ENCODE data around the gene DYRK1A.

DYRK1A gene

GRCh38 chr21:37421306-37421705 lies 54.7 kb downstream of the DYRK1A start:
- DNase-seq = no peak

DNA sequence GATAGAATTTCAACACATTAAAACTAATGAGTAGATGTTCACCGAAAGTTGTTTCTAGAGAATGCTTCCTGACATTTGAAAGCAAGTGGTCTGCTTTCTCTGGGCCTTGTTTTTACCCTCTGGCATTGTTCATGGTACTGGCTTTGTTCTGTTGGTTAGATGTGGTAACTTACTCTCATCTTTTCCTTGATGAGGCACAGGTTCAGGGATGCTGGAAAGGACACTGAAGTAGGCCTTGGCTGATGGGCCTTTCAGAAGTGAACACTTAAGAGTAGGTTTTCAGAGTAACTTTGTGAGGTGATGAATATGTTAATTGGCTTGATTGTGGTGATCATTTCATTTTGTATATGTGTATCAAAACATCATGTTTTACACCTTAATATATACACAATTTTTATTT lies 55.8 kb downstream of the DYRK1A start:
- DNase-seq = no peak

GRCh38 chr21:37423103-37423502 lies 56.5 kb downstream of the DYRK1A start:
- DNase-seq = no peak

DNA sequence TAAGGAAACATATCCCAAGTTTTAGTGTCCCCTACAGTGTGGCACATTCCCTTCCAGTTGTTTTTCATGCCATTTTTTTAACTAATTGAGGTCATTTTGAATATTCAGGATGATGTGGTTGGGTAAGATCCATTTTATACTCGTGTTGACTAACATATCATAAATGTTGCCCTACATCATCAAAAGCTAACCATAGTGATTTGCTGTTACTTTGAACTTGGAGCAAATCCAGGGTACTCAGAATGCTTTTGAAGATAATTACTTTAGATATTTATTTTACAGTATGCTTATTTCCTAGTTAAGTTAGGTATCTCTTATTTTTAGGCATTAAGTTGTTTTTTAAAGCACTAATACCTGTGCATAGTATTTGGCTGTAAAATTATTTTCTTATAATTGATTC lies 57.8 kb downstream of the DYRK1A start:
- DNase-seq = no peak

DNA sequence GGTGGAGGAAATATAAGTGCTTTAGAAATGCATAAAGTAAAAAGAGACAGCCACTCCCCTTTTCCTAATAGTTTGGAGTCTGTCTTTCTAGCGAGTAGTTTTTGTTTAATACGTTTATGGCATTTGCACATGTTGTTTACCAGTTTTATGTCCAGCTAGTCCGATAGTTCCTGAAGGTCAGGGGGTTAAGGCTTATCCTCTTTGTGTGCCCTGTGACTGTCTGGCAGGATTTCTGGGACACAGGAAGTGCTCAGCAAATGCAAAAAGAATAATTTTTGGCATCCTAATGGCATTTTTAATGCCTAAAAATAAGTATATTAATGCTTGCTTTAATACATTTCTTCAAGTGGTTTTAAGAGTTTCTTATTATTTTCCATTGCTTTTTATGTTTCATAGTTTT lies 58.4 kb downstream of the DYRK1A start:
- no peak for DNase-seq

GRCh38 chr21:37425684-37426083 lies 59.1 kb downstream of the DYRK1A start:
- no peak for DNase-seq

DNA sequence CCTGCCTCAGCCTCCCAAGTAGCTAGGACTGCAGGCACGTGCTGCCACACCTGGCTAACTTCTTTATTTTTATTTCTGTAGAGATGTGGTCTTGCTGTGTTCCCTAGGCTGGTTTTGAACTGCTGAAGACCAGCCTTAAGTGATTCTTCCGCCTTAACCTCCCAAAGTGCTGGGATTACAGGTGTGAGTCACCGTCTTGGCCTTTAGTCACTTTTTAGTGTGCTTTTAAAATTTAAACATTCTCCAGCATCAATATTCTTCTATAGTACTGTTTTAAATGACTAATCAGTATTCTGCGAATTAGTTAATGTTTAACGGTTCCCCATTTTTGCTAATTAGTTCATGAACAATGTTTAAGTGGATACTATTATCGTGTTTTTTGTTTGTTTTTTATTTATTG lies 60.6 kb downstream of the DYRK1A start:
- DNase-seq = no peak

GRCh38 chr21:37429356-37429755 lies 62.8 kb downstream of the DYRK1A start:
- no peak for DNase-seq

- no peak for DNase-seq
These were observed 63.7 kb downstream of the DYRK1A start for GRCh38 chr21:37430184-37430821.

DNA sequence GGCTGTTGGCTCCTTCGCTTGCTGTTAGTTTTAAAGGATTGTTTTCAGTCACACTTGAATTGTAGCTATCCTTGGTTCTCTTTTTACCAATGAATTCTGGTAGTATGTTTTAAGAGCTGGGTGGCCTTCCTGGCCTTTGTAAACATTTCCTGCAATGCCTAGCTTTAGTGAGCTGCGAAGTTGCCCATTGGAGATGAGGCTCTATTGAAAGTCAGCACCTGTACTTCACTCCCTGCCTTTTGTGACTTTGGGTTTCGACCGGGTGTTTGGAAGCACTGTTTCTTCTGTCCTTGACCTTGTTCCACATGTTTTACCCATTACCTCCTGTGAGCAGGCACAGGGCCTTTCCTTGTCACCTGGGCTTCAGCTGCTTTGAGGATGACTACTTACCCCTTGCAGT lies 64.7 kb downstream of the DYRK1A start:
- DNase-seq = no peak

DNA sequence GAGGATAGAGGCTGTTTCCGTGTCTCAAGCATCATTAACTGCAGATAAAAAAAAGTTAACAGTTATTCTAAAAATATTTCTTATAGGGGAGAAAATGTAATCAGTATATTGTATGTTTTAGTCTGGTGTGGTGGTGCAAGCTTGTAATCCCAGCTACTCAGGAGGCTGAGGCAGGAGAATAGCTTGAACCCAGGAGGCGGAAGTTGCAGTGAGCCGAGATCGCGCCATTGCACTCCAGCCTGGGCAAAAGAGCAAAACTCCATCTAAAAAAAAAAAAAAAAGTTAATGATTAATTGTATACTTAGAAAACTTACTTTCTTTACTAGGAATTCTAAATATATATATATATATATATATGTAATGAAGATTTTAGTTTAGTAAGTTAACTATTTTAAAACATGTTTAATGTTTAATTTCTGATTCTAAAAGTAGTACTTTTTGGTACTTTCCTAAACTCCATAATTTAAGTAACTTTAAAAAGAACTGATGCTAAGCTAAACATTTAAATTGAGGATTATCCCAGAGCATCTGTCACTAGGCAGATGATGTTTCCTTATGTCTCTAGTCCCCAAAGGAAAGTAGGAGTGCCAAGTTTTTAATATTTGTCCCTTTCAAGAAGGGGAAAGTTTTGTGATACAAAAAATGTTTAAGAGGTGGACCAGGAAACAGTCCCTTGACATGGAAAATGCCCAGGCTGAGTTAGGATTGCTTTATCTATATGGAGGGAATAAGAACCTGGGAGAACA lies 66.3 kb downstream of the DYRK1A start:
- no peak for DNase-seq

DNA sequence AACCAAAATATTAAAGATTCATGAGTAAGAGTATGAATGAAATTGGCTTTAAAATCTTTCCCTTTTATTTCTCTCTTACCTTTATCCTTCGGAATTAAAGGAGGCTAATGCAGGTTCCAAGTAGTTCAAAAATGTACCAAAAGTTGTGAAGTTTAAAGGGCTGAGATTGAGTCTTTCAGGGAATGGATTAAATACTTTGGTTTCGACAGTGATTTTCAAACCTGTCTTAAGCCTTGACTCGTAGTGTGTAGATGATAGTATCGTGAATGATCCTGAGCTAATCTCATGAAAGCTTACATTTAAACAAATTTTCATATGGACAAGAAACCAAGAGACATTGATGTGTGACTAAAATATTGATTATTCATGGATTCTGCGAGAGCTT lies 66.9 kb downstream of the DYRK1A start:
- DNase-seq = no peak

GRCh38 chr21:37435120-37435519 lies 68.5 kb downstream of the DYRK1A start:
- no peak for DNase-seq

GRCh38 chr21:37435711-37436110 lies 69.1 kb downstream of the DYRK1A start:
- DNase-seq = no peak

GRCh38 chr21:37436174-37436573 lies 69.6 kb downstream of the DYRK1A start:
- DNase-seq = no peak

- DNase-seq = no peak
These were observed 71.0 kb downstream of the DYRK1A start for GRCh38 chr21:37437376-37438080.

DNA sequence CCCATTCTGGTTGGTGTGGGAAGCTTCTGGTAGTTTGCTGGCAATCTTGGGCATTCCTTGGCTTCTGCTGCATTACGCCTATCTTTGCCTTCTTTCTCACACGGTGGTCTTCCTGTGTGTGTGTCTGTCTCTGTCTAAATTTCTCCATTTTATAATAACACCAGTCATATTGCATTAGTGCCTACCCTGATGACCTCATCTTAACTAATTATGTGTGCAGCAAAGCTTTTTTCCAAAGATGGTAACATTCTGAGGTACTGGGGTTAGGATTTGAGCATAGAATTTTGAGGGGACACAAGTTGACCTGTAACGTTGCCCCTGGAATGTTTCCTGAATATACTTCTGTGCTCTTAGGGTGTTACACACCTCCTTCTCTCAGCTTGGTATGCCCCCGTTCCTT lies 77.1 kb downstream of the DYRK1A start:
- DNase-seq = no peak

DNA sequence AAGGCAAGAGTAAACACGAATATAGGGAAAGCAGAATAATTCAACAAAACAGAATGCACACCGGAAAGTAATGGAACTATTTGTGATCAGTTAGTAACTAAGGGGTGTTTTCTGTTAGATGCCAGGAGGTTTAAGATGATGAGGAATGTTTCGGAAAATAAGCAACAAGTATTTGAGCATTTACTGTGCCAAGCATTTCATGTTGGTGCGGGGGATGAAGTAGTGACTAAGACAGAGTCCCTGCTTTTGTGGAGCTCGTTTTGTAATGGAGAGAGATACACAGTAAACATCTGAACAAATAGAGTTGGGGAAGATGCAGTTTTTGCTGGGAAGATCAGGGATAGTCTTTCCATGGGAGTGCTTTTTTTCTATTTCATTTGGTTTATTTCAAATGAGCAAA lies 78.7 kb downstream of the DYRK1A start:
- no peak for DNase-seq

DNA sequence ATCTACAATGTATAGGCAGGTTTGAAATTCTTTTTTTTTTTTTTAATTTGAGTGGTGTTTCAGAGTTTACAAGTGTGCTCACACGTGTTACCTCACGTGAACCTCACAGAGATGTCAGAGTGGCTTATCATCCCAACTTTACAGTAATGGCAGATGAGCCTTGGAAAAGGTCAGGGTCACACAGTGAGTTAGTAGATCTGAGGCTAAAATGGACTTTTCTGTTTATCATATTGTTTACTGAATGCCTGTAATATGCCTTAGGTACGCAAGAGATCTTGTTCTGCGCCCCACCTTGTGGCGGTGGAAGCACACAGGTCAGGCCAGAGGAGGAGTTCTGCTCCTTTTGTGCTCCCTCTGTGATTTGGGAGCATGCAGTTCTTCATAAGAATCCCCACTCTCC lies 80.0 kb downstream of the DYRK1A start:
- DNase-seq = no peak

DNA sequence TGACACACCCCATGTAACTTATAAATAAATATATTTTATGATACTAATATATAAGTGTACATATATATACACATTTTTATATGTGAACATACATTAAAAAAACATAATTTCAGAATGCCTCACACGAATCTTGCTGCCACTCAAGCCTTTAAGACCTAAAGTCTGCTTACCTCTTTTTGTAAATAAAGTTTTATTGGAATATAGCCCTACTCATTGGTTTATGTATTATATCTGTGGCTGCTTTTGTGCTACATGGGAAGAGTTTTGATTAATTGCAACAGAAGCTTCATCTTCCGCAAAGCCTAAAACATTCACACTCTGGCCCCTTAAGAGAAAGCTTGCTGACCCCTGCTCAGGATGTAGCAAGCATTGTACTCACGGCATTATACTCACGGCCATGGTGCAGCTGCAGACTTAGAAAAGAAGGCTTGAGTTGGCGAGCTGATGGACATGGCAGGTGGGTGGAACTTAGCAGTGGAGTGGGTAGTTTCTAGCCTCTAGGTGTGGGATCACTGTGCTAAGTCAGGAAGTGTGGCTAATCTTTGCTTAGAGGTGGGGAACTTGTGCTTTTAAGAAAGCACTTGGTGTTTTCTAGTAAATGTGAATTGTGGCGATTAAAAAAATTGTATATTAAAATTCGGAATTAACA lies 80.8 kb downstream of the DYRK1A start:
- DNase-seq = no peak

- DNase-seq = no peak
These were observed 82.8 kb downstream of the DYRK1A start for GRCh38 chr21:37449302-37449937.

DNA sequence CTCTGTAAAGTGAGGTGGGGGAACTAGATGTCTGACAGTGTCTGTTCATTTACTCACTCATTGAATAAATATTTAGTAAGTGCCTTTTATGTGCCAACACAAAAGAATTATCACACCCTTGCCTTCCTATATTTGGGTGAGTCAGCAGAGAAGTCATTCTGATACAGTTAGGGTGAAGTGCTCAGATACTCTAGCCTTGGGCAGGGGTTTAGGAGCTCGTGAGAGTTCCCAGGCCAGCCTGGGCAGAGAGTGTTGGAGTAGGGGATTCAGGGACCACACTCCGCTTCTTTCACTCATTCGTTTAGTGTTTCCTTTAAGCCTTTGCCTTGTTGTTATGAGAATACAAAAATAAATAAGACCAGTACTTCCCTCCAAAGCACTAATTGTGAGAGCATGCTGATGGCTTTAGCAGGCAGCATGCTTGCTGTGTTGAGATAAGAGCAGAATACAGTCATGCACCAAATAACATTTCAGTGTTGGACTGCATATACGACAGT lies 83.9 kb downstream of the DYRK1A start:
- DNase-seq = no peak

DNA sequence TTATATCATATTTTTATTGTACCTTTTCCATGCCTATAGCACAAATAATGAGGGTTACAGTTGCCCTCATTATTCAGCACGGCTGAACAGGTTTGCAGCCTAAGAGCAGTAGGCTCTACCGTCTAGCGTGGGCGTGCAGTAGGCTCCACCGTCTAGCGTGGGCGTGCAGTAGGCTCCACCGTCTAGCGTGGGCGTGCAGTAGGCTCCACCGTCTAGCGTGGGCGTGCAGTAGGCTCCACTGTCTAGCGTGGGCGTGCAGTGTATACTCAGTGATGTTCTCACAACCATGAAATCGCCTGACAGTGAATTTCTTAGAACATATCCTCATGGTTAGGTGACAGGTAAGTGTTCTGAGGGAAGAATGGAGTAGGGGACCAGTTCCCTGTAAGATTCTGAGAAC lies 84.9 kb downstream of the DYRK1A start:
- no peak for DNase-seq
